Prostate gland (tissue), 2 donors: Measurements from ENCODE around the gene ARHGEF4.
"Not testable (repeated sequence)": the region's sequence is repeated elsewhere in the genome, so short reads cannot be mapped to it uniquely, and the experiment has no call there.

Source experiments
- POLR2A ChIP-seq: fragments of 450-650 bp; IDR thresholded peaks from one replicate; pipeline ENCODE4 v1.6.1; 2016; ENCODE audit warnings: antibody characterized with exemption, mild to moderate bottlenecking
- POLR2AphosphoS5 ChIP-seq: sonication (generic); formaldehyde crosslinking; IDR thresholded peaks from one replicate; pipeline ENCODE4 v1.6.1; 2017; ENCODE audit warnings: antibody characterized with exemption
- TF ChIP-seq, protein P1 (sequence below), 4 experiments: fragments of 200-600 bp in 2 of 4; fragments of 450-650 bp in 2 of 4; sonication (generic) in 2 of 4; IDR thresholded peaks; 1 replicate in 3 of 4; 2 replicates in 1 of 4; pipeline ENCODE4 v1.5.1; 2016 to 2019; ENCODE audit warnings: antibody characterized with exemption in 4 of 4, mild to moderate bottlenecking in 2 of 4, moderate library complexity in 2 of 4

DNA sequence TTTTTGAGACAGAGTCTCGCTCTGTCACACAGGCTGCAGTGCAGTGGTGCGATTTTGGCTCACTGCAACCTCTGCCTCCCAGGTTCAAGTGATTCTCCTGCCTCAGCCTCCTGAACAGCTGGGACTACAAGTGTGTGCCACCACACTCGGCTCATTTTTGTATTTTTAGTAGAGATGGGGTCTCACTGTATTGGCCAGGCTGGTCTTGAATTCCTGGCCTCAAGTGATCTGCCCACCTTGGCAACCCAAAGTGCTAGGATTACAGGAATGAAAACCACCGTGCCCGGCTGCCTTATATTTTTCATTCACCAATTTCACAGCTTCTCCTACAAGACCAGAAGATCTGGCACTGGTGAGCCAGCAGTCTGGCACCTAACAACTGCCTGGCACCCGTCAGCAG lies 231.5 kb downstream of the ARHGEF4 start:
- TF ChIP-seq, protein P1, sequence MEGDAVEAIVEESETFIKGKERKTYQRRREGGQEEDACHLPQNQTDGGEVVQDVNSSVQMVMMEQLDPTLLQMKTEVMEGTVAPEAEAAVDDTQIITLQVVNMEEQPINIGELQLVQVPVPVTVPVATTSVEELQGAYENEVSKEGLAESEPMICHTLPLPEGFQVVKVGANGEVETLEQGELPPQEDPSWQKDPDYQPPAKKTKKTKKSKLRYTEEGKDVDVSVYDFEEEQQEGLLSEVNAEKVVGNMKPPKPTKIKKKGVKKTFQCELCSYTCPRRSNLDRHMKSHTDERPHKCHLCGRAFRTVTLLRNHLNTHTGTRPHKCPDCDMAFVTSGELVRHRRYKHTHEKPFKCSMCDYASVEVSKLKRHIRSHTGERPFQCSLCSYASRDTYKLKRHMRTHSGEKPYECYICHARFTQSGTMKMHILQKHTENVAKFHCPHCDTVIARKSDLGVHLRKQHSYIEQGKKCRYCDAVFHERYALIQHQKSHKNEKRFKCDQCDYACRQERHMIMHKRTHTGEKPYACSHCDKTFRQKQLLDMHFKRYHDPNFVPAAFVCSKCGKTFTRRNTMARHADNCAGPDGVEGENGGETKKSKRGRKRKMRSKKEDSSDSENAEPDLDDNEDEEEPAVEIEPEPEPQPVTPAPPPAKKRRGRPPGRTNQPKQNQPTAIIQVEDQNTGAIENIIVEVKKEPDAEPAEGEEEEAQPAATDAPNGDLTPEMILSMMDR (IDR thresholded peaks at IDR 0.05) = not testable (repeated sequence)
- not testable (repeated sequence) for TF ChIP-seq POLR2A, POLR2AphosphoS5
